Endodermal cell (in vitro differentiated cells): ENCODE measurements around the gene STK32B. TPM values are rescaled to one million over a fixed set of nuclear protein-coding genes. Genes with fewer than 3 reads are reported as not detected.

Experiments used
- DNase-seq: peaks from one replicate; pipeline ENCODE4 v3.0.0-alpha.2; 2017
- H3K27ac ChIP-seq: 2 replicates; pipeline ENCODE4 v1.5.1; 2013; ENCODE audit warnings: mild to moderate bottlenecking, low read depth, low read length, moderate library complexity
- H3K27me3 ChIP-seq: 2 replicates; pipeline ENCODE4 v1.6.1; 2013; ENCODE audit warnings: mild to moderate bottlenecking, low read length, moderate library complexity; ENCODE audit not compliant: insufficient read depth, control insufficient read depth, poor library complexity, severe bottlenecking
- H3K36me3 ChIP-seq: 2 replicates; pipeline ENCODE4 v1.7.0; 2013; ENCODE audit warnings: mild to moderate bottlenecking, low read length, moderate library complexity; ENCODE audit not compliant: control insufficient read depth, insufficient read depth
- H3K4me1 ChIP-seq: one replicate; pipeline ENCODE4 v1.7.0; 2013; ENCODE audit warnings: low read length; ENCODE audit not compliant: control insufficient read depth, insufficient read depth
- H3K4me3 ChIP-seq: 2 replicates; pipeline ENCODE4 v1.5.1; 2013; ENCODE audit warnings: mild to moderate bottlenecking, low read length, moderate library complexity
- H3K9ac ChIP-seq: 2 replicates; pipeline ENCODE4 v1.6.1; 2013; ENCODE audit warnings: mild to moderate bottlenecking, low read length, moderate library complexity; ENCODE audit not compliant: poor library complexity, severe bottlenecking; ENCODE audit errors: extremely low read depth
- H3K9me3 ChIP-seq: 2 replicates; pipeline ENCODE4 v1.6.1; 2013; ENCODE audit warnings: mild to moderate bottlenecking, low read length, moderate library complexity; ENCODE audit not compliant: control insufficient read depth
- H3K27ac Mint-ChIP-seq: 2 replicates; pipeline ENCODE4 v1.8.0; 2020; ENCODE audit warnings: mixed read lengths
- H3K27me3 Mint-ChIP-seq: 2 replicates; pipeline ENCODE4 v1.8.0; 2021; ENCODE audit warnings: mild to moderate bottlenecking, mixed read lengths; ENCODE audit not compliant: insufficient read depth
- H3K36me3 Mint-ChIP-seq: 2 replicates; pipeline ENCODE4 v1.8.0; 2020; ENCODE audit warnings: low read depth, mixed read lengths
- H3K4me1 Mint-ChIP-seq: 2 replicates; pipeline ENCODE4 v1.8.0; 2020; ENCODE audit warnings: mixed read lengths
- H3K4me3 Mint-ChIP-seq: 2 replicates; pipeline ENCODE4 v1.8.0; 2020; ENCODE audit warnings: mild to moderate bottlenecking, moderate library complexity, mixed read lengths
- H3K9me3 Mint-ChIP-seq: 2 replicates; pipeline ENCODE4 v1.8.0; 2020; ENCODE audit warnings: mild to moderate bottlenecking, mixed read lengths
- WGBS, 2 experiments: methylation state at CpG; one replicate each; pipeline versions ENCODE4 v1.1.5 to v1.1.7; 2013; ENCODE audit warnings: missing lambda C conversion rate in 2 of 2, mixed read lengths in 1 of 2; ENCODE audit not compliant: insufficient coverage in 1 of 2, insufficient read length in 1 of 2; 5-methylcytosine and 5-hydroxymethylcytosine counted together
- total RNA-seq, 2 donors: library from RNA; stranded (reverse); fragmentation: NEBNext Ultra II Directional in 1 of 2; extraction: Animal tissue kit (Norgen Biotek cat#: 25700) in 1 of 2; gene quantifications; 2 replicates in 1 of 2; 3 replicates in 1 of 2; pipeline ENCODE4 v1.2.1, GENCODE V29; 2021
- TF ChIP-seq, protein P1 (sequence below): fragments of 200-600 bp; sonication (generic); conservative IDR thresholded peaks from 2 replicates; pipeline ENCODE4 v1.5.0; 2021; ENCODE audit warnings: antibody characterized with exemption, mild to moderate bottlenecking

The STK32B gene
- total RNA-seq, 2 donors from 2014 or later = 1.4 to 1.5 TPM

- TF ChIP-seq, protein P1, sequence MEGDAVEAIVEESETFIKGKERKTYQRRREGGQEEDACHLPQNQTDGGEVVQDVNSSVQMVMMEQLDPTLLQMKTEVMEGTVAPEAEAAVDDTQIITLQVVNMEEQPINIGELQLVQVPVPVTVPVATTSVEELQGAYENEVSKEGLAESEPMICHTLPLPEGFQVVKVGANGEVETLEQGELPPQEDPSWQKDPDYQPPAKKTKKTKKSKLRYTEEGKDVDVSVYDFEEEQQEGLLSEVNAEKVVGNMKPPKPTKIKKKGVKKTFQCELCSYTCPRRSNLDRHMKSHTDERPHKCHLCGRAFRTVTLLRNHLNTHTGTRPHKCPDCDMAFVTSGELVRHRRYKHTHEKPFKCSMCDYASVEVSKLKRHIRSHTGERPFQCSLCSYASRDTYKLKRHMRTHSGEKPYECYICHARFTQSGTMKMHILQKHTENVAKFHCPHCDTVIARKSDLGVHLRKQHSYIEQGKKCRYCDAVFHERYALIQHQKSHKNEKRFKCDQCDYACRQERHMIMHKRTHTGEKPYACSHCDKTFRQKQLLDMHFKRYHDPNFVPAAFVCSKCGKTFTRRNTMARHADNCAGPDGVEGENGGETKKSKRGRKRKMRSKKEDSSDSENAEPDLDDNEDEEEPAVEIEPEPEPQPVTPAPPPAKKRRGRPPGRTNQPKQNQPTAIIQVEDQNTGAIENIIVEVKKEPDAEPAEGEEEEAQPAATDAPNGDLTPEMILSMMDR = no peak
- H3K4me3 ChIP-seq = no peak overlapping the region
- no peaks in the 10 kb centered on the region for H3K9me3 ChIP-seq
- no peak overlapping the region for H3K27ac Mint-ChIP-seq
- peaks cover 6% of the 10 kb centered on the region for H3K4me1 ChIP-seq
- no peaks in the 10 kb centered on the region for H3K36me3 Mint-ChIP-seq
- no peaks in the 10 kb centered on the region for H3K36me3 ChIP-seq
- no peaks in the 10 kb centered on the region for H3K27me3 ChIP-seq
- H3K9me3 Mint-ChIP-seq = no peaks in the 10 kb centered on the region
- H3K27ac ChIP-seq = no peak overlapping the region
- DNase-seq = no peak
- H3K4me3 Mint-ChIP-seq = no peak overlapping the region
- peaks cover 22% of the 10 kb centered on the region for H3K27me3 Mint-ChIP-seq
- peaks cover 16% of the 10 kb centered on the region for H3K4me1 Mint-ChIP-seq
- no peak overlapping the region for H3K9ac ChIP-seq
- WGBS, 2 experiments = 80 to 94% methylated on average over 1 to 2 of the region's 2 CpGs
Measured at GRCh38 chr4:5137226-5137625, 85.9 kb downstream of the STK32B start.

DNA sequence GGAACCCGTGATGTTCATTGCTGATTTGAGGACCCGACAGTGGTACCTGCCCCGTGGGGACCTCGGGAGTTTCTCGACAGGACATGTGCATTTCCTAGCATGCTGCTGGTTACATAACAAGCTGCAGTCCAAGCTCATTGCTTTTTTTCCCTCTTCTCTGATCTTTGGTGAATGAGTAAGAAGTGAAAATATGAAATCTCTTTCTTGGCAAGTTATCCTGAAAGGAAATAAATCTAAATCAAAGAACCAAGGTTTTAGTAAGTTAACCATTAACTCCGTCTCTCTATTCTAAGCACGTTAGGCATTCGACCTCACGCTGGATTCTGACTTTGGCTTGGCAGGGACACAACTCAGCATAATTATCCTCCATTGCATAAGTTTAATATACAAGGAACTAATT lies 86.6 kb downstream of the STK32B start:
- Mint-ChIP-seq H3K36me3 (no peaks in the 10 kb centered on the region), H3K4me3 (no peak overlapping the region), H3K27me3 (peaks cover 22% of the 10 kb centered on the region), H3K4me1 (peaks cover 16% of the 10 kb centered on the region), H3K9me3 (no peaks in the 10 kb centered on the region), H3K27ac (no peak overlapping the region)
- Histone ChIP-seq H3K27me3 (no peaks in the 10 kb centered on the region), H3K9me3 (no peaks in the 10 kb centered on the region), H3K4me3 (no peak overlapping the region), H3K36me3 (no peaks in the 10 kb centered on the region), H3K9ac (no peak overlapping the region), H3K27ac (no peak overlapping the region), H3K4me1 (peaks cover 6% of the 10 kb centered on the region)
- DNase-seq = no peak
- WGBS, 2 experiments = 93 to 95% methylated on average over 9 of the region's 9 CpGs
- TF ChIP-seq, protein P1 = no peak

GRCh38 chr4:5138389-5138788 lies 87.1 kb downstream of the STK32B start:
- no peak for DNase-seq
- H3K4me1 Mint-ChIP-seq = peaks cover 11% of the 10 kb centered on the region
- no peak overlapping the region for H3K9ac ChIP-seq

More at GRCh38 chr4:5138389-5138788, 87.1 kb downstream of the STK32B start:
- H3K27ac ChIP-seq = no peak overlapping the region
- no peaks in the 10 kb centered on the region for H3K9me3 ChIP-seq
- peaks cover 6% of the 10 kb centered on the region for H3K4me1 ChIP-seq
- TF ChIP-seq, protein P1 = no peak
- WGBS, 2 experiments = 93% methylated on average over 3 of the region's 3 CpGs
- no peak overlapping the region for H3K27ac Mint-ChIP-seq
- H3K4me3 ChIP-seq = no peak overlapping the region
- no peaks in the 10 kb centered on the region for H3K36me3 Mint-ChIP-seq
- H3K9me3 Mint-ChIP-seq = no peaks in the 10 kb centered on the region
- no peaks in the 10 kb centered on the region for H3K27me3 ChIP-seq
- H3K4me3 Mint-ChIP-seq = no peak overlapping the region
- no peaks in the 10 kb centered on the region for H3K36me3 ChIP-seq
- peaks cover 22% of the 10 kb centered on the region for H3K27me3 Mint-ChIP-seq
